Tibial nerve (tissue), 4 donors: ENCODE measurements around the gene ACR. TPM values are rescaled to one million over a fixed set of nuclear protein-coding genes. Genes with fewer than 3 reads are reported as not detected.

ENCODE experiments used
- DNase-seq, 2 donors: peaks; one replicate each; pipeline ENCODE4 v3.0.0-alpha.2; 2019; ENCODE audit warnings: low spot score in 2 of 2
- H3K27ac ChIP-seq, 4 donors: fragments of 200-600 bp; sonication (generic) in 3 of 4; one replicate each; pipeline ENCODE4 v1.5.1; 2017 to 2019; ENCODE audit warnings: mild to moderate bottlenecking in 1 of 4
- H3K27me3 ChIP-seq, 2 donors: fragments of 200-600 bp; sonication (generic) in 1 of 2; one replicate each; pipeline versions ENCODE4 v1.5.1 to v1.6.0; 2017 to 2019
- H3K36me3 ChIP-seq, 3 donors: fragments of 200-600 bp; sonication (generic); one replicate each; pipeline ENCODE4 v1.5.1; 2018 to 2019
- H3K4me1 ChIP-seq, 4 donors: fragments of 200-600 bp; sonication (generic) in 3 of 4; one replicate each; pipeline ENCODE4 v1.5.1; 2017 to 2019
- H3K4me3 ChIP-seq, 4 donors: fragments of 200-600 bp; sonication (generic) in 3 of 4; one replicate each; pipeline ENCODE4 v1.5.1; 2017 to 2019; ENCODE audit warnings: mild to moderate bottlenecking in 1 of 4, moderate library complexity in 1 of 4
- H3K9me3 ChIP-seq, 4 donors: fragments of 200-600 bp; sonication (generic) in 3 of 4; one replicate each; pipeline ENCODE4 v1.5.1; 2017 to 2019
- EP300 ChIP-seq, 2 donors: sonication (generic); formaldehyde crosslinking; IDR thresholded peaks; one replicate each; pipeline ENCODE4 v1.6.1; 2017; ENCODE audit warnings: antibody characterized with exemption in 2 of 2, mild to moderate bottlenecking in 1 of 2
- POLR2A ChIP-seq, 2 donors: fragments of 450-650 bp; IDR thresholded peaks; one replicate each; pipeline ENCODE4 v1.6.1; 2017; ENCODE audit warnings: antibody characterized with exemption in 2 of 2, mild to moderate bottlenecking in 2 of 2, moderate library complexity in 2 of 2
- WGBS, 2 donors: methylation state at CpG; one replicate each; pipeline ENCODE4 v1.1.5; 2018; 5-methylcytosine and 5-hydroxymethylcytosine counted together
- total RNA-seq, 4 donors: library from RNA; depleted of rRNA; stranded (reverse); fragments of >200 nt; gene quantifications; one replicate each; pipeline ENCODE4 v1.1.0, GENCODE V29; 2016
- TF ChIP-seq, protein P1 (sequence below), 5 experiments: fragments of 200-600 bp in 3 of 5; fragments of 450-650 bp in 2 of 5; sonication (generic) in 3 of 5; IDR thresholded peaks; one replicate each; pipeline ENCODE4 v1.5.1; 2016 to 2019; ENCODE audit warnings: antibody characterized with exemption in 5 of 5, mild to moderate bottlenecking in 3 of 5, moderate library complexity in 2 of 5

The ACR gene
- total RNA-seq, 4 donors from 2014 or later: 2.2 to 4.8 TPM; not detected in 2

DNA sequence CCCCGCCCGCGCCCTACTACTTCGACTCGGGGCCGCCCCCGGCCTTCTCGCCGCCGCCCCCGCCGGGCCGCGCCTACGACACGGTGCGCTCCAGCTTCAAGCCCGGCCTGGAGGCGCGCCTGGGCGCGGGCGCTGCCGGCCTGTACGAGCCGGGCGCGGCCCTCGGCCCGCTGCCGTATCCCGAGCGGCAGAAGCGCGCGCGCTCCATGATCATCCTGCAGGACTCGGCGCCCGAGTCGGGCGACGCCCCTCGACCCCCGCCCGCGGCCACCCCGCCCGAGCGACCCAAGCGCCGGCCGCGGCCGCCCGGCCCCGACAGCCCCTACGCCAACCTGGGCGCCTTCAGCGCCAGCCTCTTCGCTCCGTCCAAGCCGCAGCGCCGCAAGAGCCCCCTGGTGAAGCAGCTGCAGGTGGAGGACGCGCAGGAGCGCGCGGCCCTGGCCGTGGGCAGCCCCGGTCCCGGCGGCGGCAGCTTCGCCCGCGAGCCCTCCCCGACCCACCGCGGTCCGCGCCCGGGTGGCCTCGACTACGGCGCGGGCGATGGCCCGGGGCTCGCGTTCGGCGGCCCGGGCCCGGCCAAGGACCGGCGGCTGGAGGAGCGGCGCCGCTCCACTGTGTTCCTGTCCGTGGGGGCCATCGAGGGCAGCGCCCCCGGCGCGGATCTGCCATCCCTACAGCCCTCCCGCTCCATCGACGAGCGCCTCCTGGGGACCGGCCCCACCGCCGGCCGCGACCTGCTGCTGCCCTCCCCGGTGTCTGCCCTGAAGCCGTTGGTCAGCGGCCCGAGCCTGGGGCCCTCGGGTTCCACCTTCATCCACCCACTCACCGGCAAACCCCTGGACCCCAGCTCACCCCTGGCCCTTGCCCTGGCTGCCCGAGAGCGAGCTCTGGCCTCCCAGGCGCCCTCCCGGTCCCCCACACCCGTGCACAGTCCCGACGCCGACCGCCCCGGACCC is 17.4 kb upstream of the ACR start:
- Histone ChIP-seq H3K4me1 (peaks cover 0 to 17% (median 0%) of the 10 kb centered on the region in 4 donors), H3K4me3 (peak overlapping the region in 1 of 4 donors; percentile 39), H3K27me3 (peaks cover 0 to 30% of the 10 kb centered on the region in 2 donors), H3K36me3 (peaks cover 0 to 52% (median 0%) of the 10 kb centered on the region in 3 donors), H3K27ac (no peak overlapping the region), H3K9me3 (no peaks in the 10 kb centered on the region)
- TF ChIP-seq POLR2A (IDR thresholded peaks at IDR 0.05): no peak
- TF ChIP-seq, protein P1, sequence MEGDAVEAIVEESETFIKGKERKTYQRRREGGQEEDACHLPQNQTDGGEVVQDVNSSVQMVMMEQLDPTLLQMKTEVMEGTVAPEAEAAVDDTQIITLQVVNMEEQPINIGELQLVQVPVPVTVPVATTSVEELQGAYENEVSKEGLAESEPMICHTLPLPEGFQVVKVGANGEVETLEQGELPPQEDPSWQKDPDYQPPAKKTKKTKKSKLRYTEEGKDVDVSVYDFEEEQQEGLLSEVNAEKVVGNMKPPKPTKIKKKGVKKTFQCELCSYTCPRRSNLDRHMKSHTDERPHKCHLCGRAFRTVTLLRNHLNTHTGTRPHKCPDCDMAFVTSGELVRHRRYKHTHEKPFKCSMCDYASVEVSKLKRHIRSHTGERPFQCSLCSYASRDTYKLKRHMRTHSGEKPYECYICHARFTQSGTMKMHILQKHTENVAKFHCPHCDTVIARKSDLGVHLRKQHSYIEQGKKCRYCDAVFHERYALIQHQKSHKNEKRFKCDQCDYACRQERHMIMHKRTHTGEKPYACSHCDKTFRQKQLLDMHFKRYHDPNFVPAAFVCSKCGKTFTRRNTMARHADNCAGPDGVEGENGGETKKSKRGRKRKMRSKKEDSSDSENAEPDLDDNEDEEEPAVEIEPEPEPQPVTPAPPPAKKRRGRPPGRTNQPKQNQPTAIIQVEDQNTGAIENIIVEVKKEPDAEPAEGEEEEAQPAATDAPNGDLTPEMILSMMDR (IDR thresholded peaks at IDR 0.05): no peak
- no peak for TF ChIP-seq EP300 (IDR thresholded peaks at IDR 0.05)
- WGBS, 2 donors: 49 to 64% methylated on average over 26 to 54 of the region's 132 CpGs
- DNase-seq: no peak

DNA sequence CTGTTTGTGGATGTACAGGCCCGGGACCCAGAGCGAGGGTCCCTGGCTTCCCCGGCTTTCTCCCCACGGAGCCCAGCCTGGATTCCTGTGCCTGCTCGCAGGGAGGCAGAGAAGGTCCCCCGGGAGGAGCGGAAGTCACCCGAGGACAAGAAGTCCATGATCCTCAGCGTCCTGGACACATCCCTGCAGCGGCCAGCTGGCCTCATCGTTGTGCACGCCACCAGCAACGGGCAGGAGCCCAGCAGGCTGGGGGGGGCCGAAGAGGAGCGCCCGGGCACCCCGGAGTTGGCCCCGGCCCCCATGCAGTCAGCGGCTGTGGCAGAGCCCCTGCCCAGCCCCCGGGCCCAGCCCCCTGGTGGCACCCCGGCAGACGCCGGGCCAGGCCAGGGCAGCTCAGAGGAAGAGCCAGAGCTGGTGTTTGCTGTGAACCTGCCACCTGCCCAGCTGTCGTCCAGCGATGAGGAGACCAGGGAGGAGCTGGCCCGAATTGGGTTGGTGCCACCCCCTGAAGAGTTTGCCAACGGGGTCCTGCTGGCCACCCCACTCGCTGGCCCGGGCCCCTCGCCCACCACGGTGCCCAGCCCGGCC is 16.7 kb upstream of the ACR start:
- no peak for TF ChIP-seq EP300 (IDR thresholded peaks at IDR 0.05)
- TF ChIP-seq, protein P1 (IDR thresholded peaks at IDR 0.05): no peak
- TF ChIP-seq POLR2A (IDR thresholded peaks at IDR 0.05): no peak
- peaks cover 0 to 30% of the 10 kb centered on the region in 2 donors for H3K27me3 ChIP-seq
- H3K9me3 ChIP-seq: no peaks in the 10 kb centered on the region
- peaks cover 0 to 16% (median 0%) of the 10 kb centered on the region in 4 donors for H3K4me1 ChIP-seq
- no peak for DNase-seq
- peaks cover 0 to 58% (median 0%) of the 10 kb centered on the region in 3 donors for H3K36me3 ChIP-seq
- WGBS, 2 donors: 84 to 87% methylated on average over 11 to 22 of the region's 32 CpGs
- no peak overlapping the region for H3K4me3 ChIP-seq
- H3K27ac ChIP-seq: no peak overlapping the region

DNA sequence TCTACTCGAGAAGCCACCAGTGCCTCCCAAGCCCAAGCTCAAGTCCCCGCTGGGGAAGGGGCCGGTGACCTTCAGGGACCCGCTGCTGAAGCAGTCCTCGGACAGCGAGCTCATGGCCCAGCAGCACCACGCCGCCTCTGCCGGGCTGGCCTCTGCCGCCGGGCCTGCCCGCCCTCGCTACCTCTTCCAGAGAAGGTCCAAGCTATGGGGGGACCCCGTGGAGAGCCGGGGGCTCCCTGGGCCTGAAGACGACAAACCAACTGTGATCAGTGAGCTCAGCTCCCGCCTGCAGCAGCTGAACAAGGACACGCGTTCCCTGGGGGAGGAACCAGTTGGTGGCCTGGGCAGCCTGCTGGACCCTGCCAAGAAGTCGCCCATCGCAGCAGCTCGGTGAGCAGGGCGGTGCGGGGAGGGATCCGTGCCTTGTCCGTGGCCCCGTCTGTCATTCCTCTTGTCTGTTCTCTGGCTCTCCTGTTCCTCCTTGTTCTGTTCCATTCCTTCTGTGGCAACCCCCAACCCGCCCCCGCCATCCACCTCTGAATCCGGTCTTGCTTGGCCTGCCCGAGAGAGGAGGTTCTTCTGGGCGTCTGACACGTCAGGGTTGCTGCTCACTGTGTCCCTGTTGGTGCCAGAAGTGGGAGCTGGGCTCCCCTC is 15.8 kb upstream of the ACR start:
- WGBS, 2 donors: 90 to 94% methylated on average over 25 to 33 of the region's 33 CpGs
- H3K4me3 ChIP-seq: no peak overlapping the region
- DNase-seq: no peak

DNA sequence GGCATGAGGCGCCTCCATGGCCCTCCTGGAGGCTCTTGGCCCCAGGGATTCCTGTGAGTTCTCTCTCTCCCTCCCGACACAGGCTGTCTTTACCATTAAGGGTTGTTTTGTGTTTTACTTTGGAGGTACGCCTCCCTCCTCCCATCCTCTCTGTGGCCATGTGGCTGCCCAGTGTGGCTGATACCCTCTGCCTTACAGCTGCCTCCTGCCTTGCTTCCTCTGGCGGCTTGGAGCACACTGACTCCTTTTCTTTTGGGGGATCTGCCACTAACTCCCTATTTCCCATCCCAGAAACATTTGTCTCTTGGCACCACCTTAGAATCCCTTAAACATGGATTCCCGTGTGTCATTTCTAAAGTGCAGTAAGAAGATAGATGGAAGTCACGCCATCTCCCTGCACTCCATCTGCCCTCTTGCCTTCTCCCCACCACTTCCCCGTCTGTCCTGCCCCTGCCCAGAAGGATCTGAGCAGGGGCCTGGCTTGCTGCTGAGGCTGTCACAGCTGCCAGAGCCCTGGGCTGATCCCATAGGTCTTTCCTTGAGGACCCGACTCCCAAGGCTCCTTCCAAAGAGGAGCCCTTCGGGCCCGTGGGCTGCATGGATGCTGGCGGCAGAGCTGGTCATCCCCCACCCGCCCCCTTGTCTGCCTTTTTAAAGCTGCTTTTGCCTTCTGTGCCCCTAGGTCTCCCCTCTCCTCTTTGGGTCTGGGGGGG is 15.1 kb upstream of the ACR start:
- peaks cover 0 to 60% (median 0%) of the 10 kb centered on the region in 3 donors for H3K36me3 ChIP-seq
- WGBS, 2 donors: 93 to 94% methylated on average over 12 of the region's 12 CpGs

More for the DNA sequence above, 15.8 kb upstream of the ACR start:
- no peaks in the 10 kb centered on the region for H3K9me3 ChIP-seq
- H3K36me3 ChIP-seq: peaks cover 0 to 65% (median 0%) of the 10 kb centered on the region in 3 donors
- TF ChIP-seq EP300 (IDR thresholded peaks at IDR 0.05) (no peak), POLR2A (IDR thresholded peaks at IDR 0.05) (no peak)
- TF ChIP-seq, protein P1 (IDR thresholded peaks at IDR 0.05): no peak
- H3K4me1 ChIP-seq: peaks cover 0 to 16% (median 0%) of the 10 kb centered on the region in 4 donors
- H3K27ac ChIP-seq: no peak overlapping the region
- peaks cover 0 to 30% of the 10 kb centered on the region in 2 donors for H3K27me3 ChIP-seq

More for the DNA sequence above, 15.1 kb upstream of the ACR start:
- TF ChIP-seq, protein P1 (IDR thresholded peaks at IDR 0.05): no peak
- TF ChIP-seq EP300 (IDR thresholded peaks at IDR 0.05): no peak
- TF ChIP-seq POLR2A (IDR thresholded peaks at IDR 0.05): no peak
- Histone ChIP-seq H3K27ac (no peak overlapping the region), H3K4me1 (peaks cover 0 to 18% (median 0%) of the 10 kb centered on the region in 4 donors), H3K27me3 (peaks cover 0 to 30% of the 10 kb centered on the region in 2 donors), H3K4me3 (no peak overlapping the region), H3K9me3 (no peaks in the 10 kb centered on the region)
- DNase-seq: no peak
